K562 (cell line): Measurements from ENCODE around the gene LRP3. TPM values are rescaled to one million over a fixed set of nuclear protein-coding genes. Genes with fewer than 3 reads are reported as not detected.

Experiments
- ATAC-seq: fragments of 200-7000 bp; cut with Tn5 transposase; 3 replicates; pipeline ENCODE4 v1.9.1; 2020; ENCODE audit warnings: moderate library complexity
- BruUV-seq: library from RNA; stranded (reverse); fragments of 400-500 nt; replicated peaks from 2 replicates; lab custom pipeline; 2021; lab: Mats Ljungman, UMichigan
- CTCF ChIA-PET: fragments of 300-600 bp; formaldehyde crosslinking; extraction: SDS; loops from one replicate; lab custom pipeline; 2021; ENCODE audit warnings: low intra/inter-chr PET ratio; lab: Yijun Ruan, JAX
- POLR2A ChIA-PET: fragments of 300-600, 350-650 bp; sonication (Branson Sonifier 250); formaldehyde crosslinking; extraction: SDS; loops from one replicate; lab custom pipeline; 2021; ENCODE audit warnings: antibody characterized with exemption, inconsistent platforms; lab: Yijun Ruan, JAX
- DNase-seq, 4 experiments: peaks; one replicate each; pipeline versions ENCODE4 v3.0.0 to v3.0.0-alpha.2; 2011 to 2018; ENCODE audit warnings: low spot score in 3 of 4, mixed read lengths in 3 of 4; ENCODE audit errors: extremely low read depth in 1 of 4
- FAIRE-seq: peaks from 2 replicates; lab custom pipeline; 2011; peaks lifted over from hg19 to GRCh38; lab: Jason Lieb, UNC
- H2AFZ ChIP-seq: 2 replicates; pipeline ENCODE4 v1.6.0; 2011; ENCODE audit warnings: low read depth, low read length, control low read depth, inconsistent platforms
- H3K27ac ChIP-seq: fragments of 200-600 bp; 3 replicates; pipeline ENCODE4 v1.8.0; 2011; ENCODE audit warnings: low read depth, mild to moderate bottlenecking, control low read depth, inconsistent platforms, low read length, moderate library complexity, mixed read lengths; ENCODE audit errors: extremely low read depth
- H3K27me3 ChIP-seq, 2 experiments: fragments of 300-600 bp in 1 of 2; 2 replicates in 1 of 2; 3 replicates in 1 of 2; pipeline versions ENCODE4 v1.6.0 to v1.8.0; 2011; ENCODE audit warnings: inconsistent platforms in 2 of 2, low read length in 2 of 2, mild to moderate bottlenecking in 1 of 2, mixed read lengths in 1 of 2, moderate library complexity in 1 of 2; ENCODE audit not compliant: control insufficient read depth in 2 of 2, insufficient read depth in 2 of 2
- H3K36me3 ChIP-seq: fragments of 300-600 bp; 3 replicates; pipeline ENCODE4 v1.8.0; 2011; ENCODE audit warnings: mild to moderate bottlenecking, low read length, inconsistent platforms; ENCODE audit not compliant: control insufficient read depth, insufficient read depth
- H3K4me1 ChIP-seq, 2 experiments: fragments of 200-600 bp in 1 of 2; replicated peaks in 1 of 2; 2 replicates in 1 of 2; 3 replicates in 1 of 2; pipeline versions ENCODE4 v1.5.1 to v1.8.0; 2011; ENCODE audit warnings: inconsistent platforms in 2 of 2, low read length in 2 of 2, mild to moderate bottlenecking in 1 of 2, mixed read lengths in 1 of 2, moderate library complexity in 1 of 2; ENCODE audit not compliant: control insufficient read depth in 2 of 2, insufficient read depth in 2 of 2
- H3K4me2 ChIP-seq: 2 replicates; pipeline ENCODE4 v1.6.1; 2011; ENCODE audit warnings: low read length, control low read depth, inconsistent platforms, mixed read lengths; ENCODE audit not compliant: insufficient read depth
- H3K4me3 ChIP-seq: fragments of 200-600 bp; sonication (generic), shearing (Covaris generic); 2 replicates; pipeline ENCODE4 v1.5.1; 2016; ENCODE audit warnings: control low read depth, inconsistent platforms
- H3K79me2 ChIP-seq: fragments of 200-600 bp; 3 replicates; pipeline ENCODE4 v1.8.0; 2011; ENCODE audit warnings: low read length, inconsistent platforms; ENCODE audit not compliant: control insufficient read depth, insufficient read depth
- H3K9ac ChIP-seq, 2 experiments: 2 replicates each; pipeline versions ENCODE4 v1.6.0 to v1.6.1; 2011; ENCODE audit warnings: low read depth in 2 of 2, low read length in 2 of 2, control low read depth in 1 of 2, inconsistent platforms in 1 of 2, mild to moderate bottlenecking in 1 of 2, mixed read lengths in 1 of 2; ENCODE audit not compliant: insufficient read depth in 1 of 2
- H3K9me1 ChIP-seq: one replicate; pipeline ENCODE4 v1.6.0; 2011; ENCODE audit warnings: inconsistent platforms, mild to moderate bottlenecking, low read length, moderate library complexity; ENCODE audit not compliant: control insufficient read depth, insufficient read depth
- H3K9me3 ChIP-seq: replicated peaks from 2 replicates; pipeline ENCODE4 v1.5.1; 2011; ENCODE audit warnings: low read depth, low read length, inconsistent platforms; ENCODE audit not compliant: control insufficient read depth, insufficient read depth
- H4K20me1 ChIP-seq: replicated peaks from 2 replicates; pipeline ENCODE4 v1.6.1; 2011; ENCODE audit warnings: low read length, inconsistent platforms, mixed read lengths; ENCODE audit not compliant: control insufficient read depth, insufficient read depth
- CBFA2T2 ChIP-seq: fragments of 450-650 bp; conservative IDR thresholded peaks from 2 replicates; pipeline ENCODE4 v1.6.1; 2017; ENCODE audit warnings: mild to moderate bottlenecking
- CCNT2 ChIP-seq: IDR thresholded peaks from 2 replicates; pipeline ENCODE4 v1.6.1; 2011; ENCODE audit warnings: borderline replicate concordance, low read depth, mild to moderate bottlenecking, moderate library complexity, mixed read lengths, low read length; ENCODE audit not compliant: insufficient read length; ENCODE audit errors: extremely low read depth
- FOXA1 ChIP-seq: fragments of 450-650 bp; IDR thresholded peaks from 2 replicates; pipeline ENCODE4 v1.6.1; 2016; ENCODE audit warnings: mild to moderate bottlenecking, borderline replicate concordance
- HDAC6 ChIP-seq: IDR thresholded peaks from 2 replicates; pipeline ENCODE4 v1.6.1; 2012; ENCODE audit warnings: low read depth, mild to moderate bottlenecking, control low read depth, inconsistent platforms, low read length, moderate library complexity
- MXI1 ChIP-seq: IDR thresholded peaks from 2 replicates; pipeline ENCODE4 v1.6.1; 2011; ENCODE audit warnings: low read depth, mild to moderate bottlenecking, improper control_type of control experiment, low read length
- MYC ChIP-seq, 2 experiments: fragments of 250-450 bp in 1 of 2; sonication (Bioruptor Pico) in 1 of 2; IDR thresholded peaks; 2 replicates each; pipeline versions ENCODE4 v1.5.1 to v1.6.1; 2012 to 2021; ENCODE audit warnings: low read depth in 2 of 2, borderline replicate concordance in 1 of 2, improper control_type of control experiment in 1 of 2, low read length in 1 of 2, mild to moderate bottlenecking in 1 of 2, moderate library complexity in 1 of 2
- POLR2AphosphoS2 ChIP-seq: IDR thresholded peaks from 2 replicates; pipeline ENCODE4 v1.6.1; 2012; ENCODE audit warnings: low read length, improper control_type of control experiment
- SAP30 ChIP-seq: fragments of 200-600 bp; sonication (generic); IDR thresholded peaks from 2 replicates; pipeline ENCODE4 v1.6.1; 2012; ENCODE audit warnings: borderline replicate concordance, low read depth, mild to moderate bottlenecking, moderate library complexity, low read length, control low read depth, inconsistent platforms; ENCODE audit not compliant: insufficient read depth, poor library complexity, severe bottlenecking
- WGBS: fragments of 100-300 bp; shearing (Covaris generic); methylation state at CpG from one replicate; pipeline ENCODE4 v1.1.6; 2016; ENCODE audit warnings: low coverage, mixed read lengths; ENCODE audit not compliant: insufficient coverage; ENCODE audit errors: missing lambda C conversion rate; 5-methylcytosine and 5-hydroxymethylcytosine counted together
- in situ Hi-C: fragments of 300-500 bp; cut with MboI; formaldehyde crosslinking; loops from 4 replicates; pipeline ENCODE4 v1.15.0; 2018; ENCODE audit warnings: inconsistent platforms, mixed read lengths
- intact Hi-C: fragments of 100-400 bp; cut with micrococcal nuclease; formaldehyde crosslinking; loops from 2 replicates; pipeline ENCODE4 v1.14.2; 2022
- polyA plus RNA-seq, 8 experiments: library from polyadenylated mRNA; depleted of rRNA in 4 of 8; stranded (reverse) in 5 of 8; unstranded in 3 of 8; fragments of >200 nt; fragmentation: Nextera tagmentation in 2 of 8; fragmentation: Illumina TruSeq in 1 of 8; extraction: Ambion mirVana in 2 of 8; extraction: Trizol in 1 of 8; gene quantifications; 2 replicates each; pipeline versions ENCODE4 v1.2.1 to v1.2.3, GENCODE V29; 2011 to 2014; ENCODE audit warnings: inconsistent platforms in 1 of 8, missing spikeins in 1 of 8
- total RNA-seq, 7 experiments: library from RNA; depleted of rRNA in 6 of 7; stranded (reverse); fragments of >200 nt in 6 of 7; fragmentation: Illumina TruSeq in 2 of 7; extraction: Trizol in 2 of 7; gene quantifications; 2 replicates each; pipeline versions ENCODE4 v1.2.1 to v1.2.3, GENCODE V29; 2011 to 2021; ENCODE audit warnings: low replicate concordance in 1 of 7
- TF ChIP-seq, protein P1 (sequence below): fragments of 450-650 bp; IDR thresholded peaks from 2 replicates; pipeline ENCODE4 v1.6.1; 2016; ENCODE audit warnings: mild to moderate bottlenecking
- TF ChIP-seq, protein P2 (sequence below): IDR thresholded peaks from 2 replicates; pipeline ENCODE4 v1.6.1; 2011; ENCODE audit warnings: borderline replicate concordance, low read depth, mild to moderate bottlenecking, moderate library complexity, low read length; ENCODE audit not compliant: insufficient read depth, poor library complexity, severe bottlenecking
- TF ChIP-seq, protein P3 (sequence below): sonication (generic); formaldehyde crosslinking; IDR thresholded peaks from 2 replicates; pipeline ENCODE4 v1.8.0; 2022; ENCODE audit warnings: mild to moderate bottlenecking, missing genetic modification reagents

Gene LRP3
- total and polyA plus RNA-seq, 9 of the 15 experiments (the other 6 are each of a cell fraction or from before 2014, with no cell fraction given) = 0.29 TPM; not detected in 8

DNA sequence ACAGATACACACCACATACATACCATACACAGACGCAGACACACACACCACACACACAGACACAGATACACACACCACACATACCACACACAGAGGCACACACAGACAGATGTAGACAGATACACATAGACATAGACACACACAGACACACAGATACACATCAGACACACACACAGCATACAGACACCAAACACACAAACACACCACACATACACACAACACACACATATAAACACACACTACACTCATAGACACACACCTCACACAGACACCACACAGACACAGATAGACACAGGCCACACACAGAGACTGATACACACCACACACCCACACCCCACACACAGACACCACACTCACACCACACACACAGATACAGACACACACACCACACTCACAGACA is 56.4 kb downstream of the LRP3 start (continued):
- no peak for TF ChIP-seq HDAC6
- TF ChIP-seq FOXA1 = no peak
- no peak for TF ChIP-seq MYC (IDR thresholded peaks at IDR 0.05; ENCODE audit: low read depth, low read length)
- no peak for TF ChIP-seq MYC (CRISPR knock-in tag; IDR thresholded peaks at IDR 0.05; ENCODE audit: borderline replicate concordance, low read depth)
- no peak for TF ChIP-seq CCNT2

DNA sequence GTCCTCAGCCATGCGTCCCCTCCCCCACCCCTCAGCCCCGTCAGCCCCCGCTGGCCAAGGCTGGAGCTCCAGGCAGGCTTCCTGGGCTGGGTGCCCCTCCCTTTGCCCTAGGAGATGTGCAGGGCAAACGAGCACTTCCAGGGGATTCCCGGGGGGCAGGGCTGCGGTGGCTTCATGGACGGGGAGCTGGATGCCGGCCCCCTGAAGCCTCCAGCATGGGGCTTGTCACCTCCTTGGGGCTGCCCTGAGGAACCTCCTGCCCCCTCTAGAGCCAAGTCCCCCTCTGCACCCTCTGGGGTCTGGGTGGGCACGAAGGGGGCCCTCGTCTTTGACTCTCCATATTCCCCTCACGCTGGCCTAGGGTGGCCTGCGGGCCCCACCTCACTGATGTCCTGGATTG is 56.9 kb downstream of the LRP3 start:
- no peak for FAIRE-seq
- POLR2A ChIA-PET = no interaction called here
- no peak for TF ChIP-seq MXI1
- no peak for TF ChIP-seq POLR2AphosphoS2
- TF ChIP-seq, protein P1, sequence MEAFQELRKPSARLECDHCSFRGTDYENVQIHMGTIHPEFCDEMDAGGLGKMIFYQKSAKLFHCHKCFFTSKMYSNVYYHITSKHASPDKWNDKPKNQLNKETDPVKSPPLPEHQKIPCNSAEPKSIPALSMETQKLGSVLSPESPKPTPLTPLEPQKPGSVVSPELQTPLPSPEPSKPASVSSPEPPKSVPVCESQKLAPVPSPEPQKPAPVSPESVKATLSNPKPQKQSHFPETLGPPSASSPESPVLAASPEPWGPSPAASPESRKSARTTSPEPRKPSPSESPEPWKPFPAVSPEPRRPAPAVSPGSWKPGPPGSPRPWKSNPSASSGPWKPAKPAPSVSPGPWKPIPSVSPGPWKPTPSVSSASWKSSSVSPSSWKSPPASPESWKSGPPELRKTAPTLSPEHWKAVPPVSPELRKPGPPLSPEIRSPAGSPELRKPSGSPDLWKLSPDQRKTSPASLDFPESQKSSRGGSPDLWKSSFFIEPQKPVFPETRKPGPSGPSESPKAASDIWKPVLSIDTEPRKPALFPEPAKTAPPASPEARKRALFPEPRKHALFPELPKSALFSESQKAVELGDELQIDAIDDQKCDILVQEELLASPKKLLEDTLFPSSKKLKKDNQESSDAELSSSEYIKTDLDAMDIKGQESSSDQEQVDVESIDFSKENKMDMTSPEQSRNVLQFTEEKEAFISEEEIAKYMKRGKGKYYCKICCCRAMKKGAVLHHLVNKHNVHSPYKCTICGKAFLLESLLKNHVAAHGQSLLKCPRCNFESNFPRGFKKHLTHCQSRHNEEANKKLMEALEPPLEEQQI = no peak
- TF ChIP-seq CBFA2T2 = no peak
- TF ChIP-seq, protein P2, sequence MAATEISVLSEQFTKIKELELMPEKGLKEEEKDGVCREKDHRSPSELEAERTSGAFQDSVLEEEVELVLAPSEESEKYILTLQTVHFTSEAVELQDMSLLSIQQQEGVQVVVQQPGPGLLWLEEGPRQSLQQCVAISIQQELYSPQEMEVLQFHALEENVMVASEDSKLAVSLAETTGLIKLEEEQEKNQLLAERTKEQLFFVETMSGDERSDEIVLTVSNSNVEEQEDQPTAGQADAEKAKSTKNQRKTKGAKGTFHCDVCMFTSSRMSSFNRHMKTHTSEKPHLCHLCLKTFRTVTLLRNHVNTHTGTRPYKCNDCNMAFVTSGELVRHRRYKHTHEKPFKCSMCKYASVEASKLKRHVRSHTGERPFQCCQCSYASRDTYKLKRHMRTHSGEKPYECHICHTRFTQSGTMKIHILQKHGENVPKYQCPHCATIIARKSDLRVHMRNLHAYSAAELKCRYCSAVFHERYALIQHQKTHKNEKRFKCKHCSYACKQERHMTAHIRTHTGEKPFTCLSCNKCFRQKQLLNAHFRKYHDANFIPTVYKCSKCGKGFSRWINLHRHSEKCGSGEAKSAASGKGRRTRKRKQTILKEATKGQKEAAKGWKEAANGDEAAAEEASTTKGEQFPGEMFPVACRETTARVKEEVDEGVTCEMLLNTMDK = no peak
- no peak for TF ChIP-seq SAP30
- TF ChIP-seq, protein P3, sequence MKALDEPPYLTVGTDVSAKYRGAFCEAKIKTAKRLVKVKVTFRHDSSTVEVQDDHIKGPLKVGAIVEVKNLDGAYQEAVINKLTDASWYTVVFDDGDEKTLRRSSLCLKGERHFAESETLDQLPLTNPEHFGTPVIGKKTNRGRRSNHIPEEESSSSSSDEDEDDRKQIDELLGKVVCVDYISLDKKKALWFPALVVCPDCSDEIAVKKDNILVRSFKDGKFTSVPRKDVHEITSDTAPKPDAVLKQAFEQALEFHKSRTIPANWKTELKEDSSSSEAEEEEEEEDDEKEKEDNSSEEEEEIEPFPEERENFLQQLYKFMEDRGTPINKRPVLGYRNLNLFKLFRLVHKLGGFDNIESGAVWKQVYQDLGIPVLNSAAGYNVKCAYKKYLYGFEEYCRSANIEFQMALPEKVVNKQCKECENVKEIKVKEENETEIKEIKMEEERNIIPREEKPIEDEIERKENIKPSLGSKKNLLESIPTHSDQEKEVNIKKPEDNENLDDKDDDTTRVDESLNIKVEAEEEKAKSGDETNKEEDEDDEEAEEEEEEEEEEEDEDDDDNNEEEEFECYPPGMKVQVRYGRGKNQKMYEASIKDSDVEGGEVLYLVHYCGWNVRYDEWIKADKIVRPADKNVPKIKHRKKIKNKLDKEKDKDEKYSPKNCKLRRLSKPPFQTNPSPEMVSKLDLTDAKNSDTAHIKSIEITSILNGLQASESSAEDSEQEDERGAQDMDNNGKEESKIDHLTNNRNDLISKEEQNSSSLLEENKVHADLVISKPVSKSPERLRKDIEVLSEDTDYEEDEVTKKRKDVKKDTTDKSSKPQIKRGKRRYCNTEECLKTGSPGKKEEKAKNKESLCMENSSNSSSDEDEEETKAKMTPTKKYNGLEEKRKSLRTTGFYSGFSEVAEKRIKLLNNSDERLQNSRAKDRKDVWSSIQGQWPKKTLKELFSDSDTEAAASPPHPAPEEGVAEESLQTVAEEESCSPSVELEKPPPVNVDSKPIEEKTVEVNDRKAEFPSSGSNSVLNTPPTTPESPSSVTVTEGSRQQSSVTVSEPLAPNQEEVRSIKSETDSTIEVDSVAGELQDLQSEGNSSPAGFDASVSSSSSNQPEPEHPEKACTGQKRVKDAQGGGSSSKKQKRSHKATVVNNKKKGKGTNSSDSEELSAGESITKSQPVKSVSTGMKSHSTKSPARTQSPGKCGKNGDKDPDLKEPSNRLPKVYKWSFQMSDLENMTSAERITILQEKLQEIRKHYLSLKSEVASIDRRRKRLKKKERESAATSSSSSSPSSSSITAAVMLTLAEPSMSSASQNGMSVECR = no peak

More for the DNA sequence above, 56.9 kb downstream of the LRP3 start:
- intact Hi-C loops = no loop called here
- 12% methylated on average over 8 of the region's 12 CpGs for WGBS
- H3K36me3 ChIP-seq = no peaks in the 10 kb centered on the region
- no peak overlapping the region for H3K4me2 ChIP-seq
- no peak for ATAC-seq
- in situ Hi-C loops = no loop called here
- H4K20me1 ChIP-seq = no peaks in the 10 kb centered on the region
- BruUV-seq = no TSS peak
- H2AFZ ChIP-seq = no peak overlapping the region
- H3K9me3 ChIP-seq = peaks cover 5% of the 10 kb centered on the region; the same call in 1 of the 2 replicates
- no peak overlapping the region for H3K27ac ChIP-seq
- no peaks in the 10 kb centered on the region for H3K79me2 ChIP-seq
- CTCF ChIA-PET = no interaction called here
- H3K9me1 ChIP-seq = no peaks in the 10 kb centered on the region
- H3K4me1 ChIP-seq = peaks cover 0 to 18% of the 10 kb centered on the region in 2 experiments; a peak in 2 of 5 replicates
- H3K9ac ChIP-seq = no peak overlapping the region
- DNase-seq = no peak
- H3K4me3 ChIP-seq = no peak overlapping the region
- peaks cover 2 to 31% of the 10 kb centered on the region in 2 experiments; a peak in 2 of 5 replicates for H3K27me3 ChIP-seq
